HS-27A (cell line): ENCODE measurements around the gene TGFBR3.

Source experiments
- DNase-seq: peaks from one replicate; pipeline ENCODE4 v3.0.0-alpha.2; 2012; ENCODE audit warnings: low read depth, missing footprints

TGFBR3 gene

GRCh38 chr1:91777630-91778300 lies 108.2 kb downstream of the TGFBR3 start:
- DNase-seq = no peak

GRCh38 chr1:91777196-91777595 lies 108.8 kb downstream of the TGFBR3 start:
- no peak for DNase-seq

- no peak for DNase-seq
Measured at GRCh38 chr1:91776068-91776794, 109.7 kb downstream of the TGFBR3 start.

DNA sequence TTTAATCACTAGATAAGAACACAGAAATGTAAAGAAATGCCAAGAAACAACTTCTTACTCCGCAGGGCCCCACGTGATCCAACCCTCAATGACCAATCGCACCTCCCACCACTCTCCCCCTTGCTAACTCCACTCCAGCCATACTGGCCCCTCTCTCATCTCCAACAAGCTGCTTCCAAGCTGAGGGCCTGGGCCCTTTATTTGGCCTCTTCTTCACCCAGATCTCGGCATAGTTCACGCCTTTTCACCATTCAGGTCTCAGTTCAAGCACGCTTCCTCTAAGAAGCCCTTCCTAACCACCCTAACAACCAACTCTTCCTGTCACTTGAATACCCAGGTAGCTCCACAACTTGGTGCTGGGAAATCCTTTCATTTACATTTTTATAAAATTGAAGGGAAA lies 110.7 kb downstream of the TGFBR3 start:
- no peak for DNase-seq

DNA sequence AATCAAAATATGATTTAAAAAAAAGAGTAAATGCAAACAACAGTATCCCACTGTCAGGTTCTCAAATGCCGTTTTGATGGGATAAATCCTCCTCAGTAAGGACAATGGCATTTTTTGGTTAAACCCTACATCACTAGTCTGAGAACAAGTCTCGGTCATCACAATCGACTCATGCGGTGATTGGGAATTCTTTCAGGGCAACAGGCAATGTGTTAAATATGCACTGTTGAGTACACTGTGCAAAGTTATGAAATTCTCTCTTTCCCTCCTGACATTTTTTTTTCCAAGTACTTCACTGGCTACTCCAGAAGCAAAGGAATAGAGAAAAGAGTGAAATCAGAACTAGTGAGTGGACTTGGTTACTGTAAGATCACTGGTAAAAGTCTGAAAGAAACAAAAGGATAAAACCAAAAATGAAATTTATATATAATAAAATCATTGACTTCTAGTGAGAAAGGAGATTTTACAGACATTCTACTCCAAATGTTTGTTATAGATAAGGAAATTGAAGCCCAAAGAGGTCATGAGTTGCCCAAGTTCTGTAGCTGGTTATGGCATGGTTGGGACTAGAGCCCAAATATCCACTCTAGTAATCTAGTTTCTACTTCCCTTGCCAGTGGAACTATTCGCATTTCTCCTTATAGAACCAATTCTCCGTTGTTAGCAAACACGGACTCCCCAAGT lies 111.3 kb downstream of the TGFBR3 start:
- DNase-seq = no peak

DNA sequence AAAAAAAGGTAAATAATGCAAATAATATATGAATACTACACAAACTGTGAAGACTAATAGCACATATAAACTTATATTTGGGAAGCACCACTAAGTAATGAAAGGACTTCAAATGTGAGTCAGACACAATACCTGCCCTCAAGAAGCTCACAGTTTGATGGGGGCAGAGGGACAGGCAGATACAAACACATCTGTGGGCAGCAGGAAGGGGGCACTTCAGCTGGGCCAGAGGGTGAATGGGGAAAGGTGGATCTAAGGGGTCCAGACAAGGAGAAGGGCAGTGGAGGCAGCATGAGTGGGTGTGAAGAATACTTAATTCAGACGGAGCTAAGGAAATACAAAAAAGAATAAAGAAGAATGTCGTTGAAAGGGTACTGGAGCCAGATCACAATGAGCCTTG lies 114.2 kb downstream of the TGFBR3 start:
- no peak for DNase-seq

- no peak for DNase-seq
Measured at GRCh38 chr1:91770667-91771268, 115.2 kb downstream of the TGFBR3 start.

DNA sequence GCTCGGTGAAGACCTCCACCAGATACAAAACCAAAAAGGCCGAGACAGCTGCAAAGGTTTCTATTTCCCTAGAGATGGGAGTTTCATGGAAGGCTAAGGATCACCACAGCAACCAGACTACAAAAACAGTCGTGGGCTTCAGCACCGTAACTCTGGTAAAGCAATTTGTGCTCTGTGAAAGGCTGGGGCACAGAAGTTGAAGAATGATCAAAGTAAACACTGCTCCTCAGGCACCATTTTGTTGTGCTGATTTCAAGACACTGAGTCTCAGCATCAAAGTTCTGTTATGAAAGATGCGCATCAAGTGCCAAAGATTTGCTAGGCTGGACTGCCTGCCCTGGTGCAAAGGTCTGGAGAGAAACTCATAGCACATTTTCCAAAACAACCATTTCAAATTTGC lies 116.2 kb downstream of the TGFBR3 start:
- DNase-seq = no peak

DNA sequence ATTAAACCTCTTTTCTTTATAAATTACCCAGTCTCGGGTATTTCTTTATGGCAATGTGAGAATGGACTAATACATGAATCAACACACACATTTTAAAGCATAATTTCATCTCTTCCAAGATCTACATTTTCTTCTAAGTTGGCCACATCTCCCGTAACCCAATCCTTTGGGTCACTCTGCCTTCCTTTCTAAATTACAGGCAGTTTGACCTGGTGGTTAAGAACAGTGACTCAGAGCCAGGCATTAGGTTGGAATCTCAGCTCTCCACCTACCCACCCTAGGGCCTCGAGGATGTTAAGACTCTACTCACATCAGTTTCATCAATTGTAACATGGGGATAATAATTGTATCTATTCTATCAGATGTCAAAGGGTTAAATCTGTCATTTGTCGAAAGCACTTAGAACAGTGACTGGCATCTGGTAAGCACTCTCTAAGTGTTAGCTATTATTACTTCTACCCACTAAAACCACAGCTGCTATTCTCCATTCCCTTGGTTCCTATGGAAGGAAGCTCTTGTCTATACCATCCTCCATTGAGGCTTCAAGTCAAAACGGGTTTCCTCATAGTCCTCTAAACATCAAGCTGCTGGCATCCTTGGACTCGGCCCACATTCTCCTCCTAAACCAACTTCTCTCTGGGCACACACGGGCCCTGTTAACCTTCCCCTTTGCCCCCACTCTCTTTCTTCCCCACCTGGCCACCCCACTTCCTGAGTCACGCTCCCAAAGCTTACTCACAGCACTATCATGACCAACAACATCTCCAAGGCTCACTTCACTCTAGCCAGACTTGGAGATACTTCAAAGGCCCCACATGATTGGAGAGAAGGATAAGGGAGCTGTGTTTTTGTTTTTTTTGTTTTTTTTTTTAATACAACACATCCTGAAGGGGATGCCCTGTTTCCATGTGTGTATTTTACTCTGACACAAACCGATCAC lies 116.9 kb downstream of the TGFBR3 start:
- DNase-seq = peak; percentile 63

GRCh38 chr1:91768120-91768519 lies 117.8 kb downstream of the TGFBR3 start:
- no peak for DNase-seq

- DNase-seq = no peak
Measured at GRCh38 chr1:91766883-91767282, 119.1 kb downstream of the TGFBR3 start.

GRCh38 chr1:91765880-91766443 lies 120.0 kb downstream of the TGFBR3 start:
- no peak for DNase-seq

DNA sequence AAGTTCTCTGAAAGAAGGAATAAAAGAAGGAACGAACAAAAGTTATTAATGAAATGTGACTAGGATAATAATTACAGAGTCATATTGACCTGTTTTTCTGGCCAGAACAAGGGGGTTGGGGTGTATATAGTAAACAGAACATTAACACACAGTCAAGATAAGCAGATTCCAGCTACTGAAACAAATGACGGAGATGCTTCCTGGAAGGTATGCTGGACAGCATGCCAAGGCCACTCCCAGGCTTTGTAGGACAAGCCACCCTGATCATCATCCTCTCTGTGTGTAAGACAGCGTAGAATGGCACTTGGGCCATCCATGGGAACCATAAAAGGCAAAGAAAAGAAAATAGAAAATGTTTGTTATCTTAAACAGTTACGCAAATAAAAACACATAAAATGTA lies 120.7 kb downstream of the TGFBR3 start:
- DNase-seq = no peak

DNA sequence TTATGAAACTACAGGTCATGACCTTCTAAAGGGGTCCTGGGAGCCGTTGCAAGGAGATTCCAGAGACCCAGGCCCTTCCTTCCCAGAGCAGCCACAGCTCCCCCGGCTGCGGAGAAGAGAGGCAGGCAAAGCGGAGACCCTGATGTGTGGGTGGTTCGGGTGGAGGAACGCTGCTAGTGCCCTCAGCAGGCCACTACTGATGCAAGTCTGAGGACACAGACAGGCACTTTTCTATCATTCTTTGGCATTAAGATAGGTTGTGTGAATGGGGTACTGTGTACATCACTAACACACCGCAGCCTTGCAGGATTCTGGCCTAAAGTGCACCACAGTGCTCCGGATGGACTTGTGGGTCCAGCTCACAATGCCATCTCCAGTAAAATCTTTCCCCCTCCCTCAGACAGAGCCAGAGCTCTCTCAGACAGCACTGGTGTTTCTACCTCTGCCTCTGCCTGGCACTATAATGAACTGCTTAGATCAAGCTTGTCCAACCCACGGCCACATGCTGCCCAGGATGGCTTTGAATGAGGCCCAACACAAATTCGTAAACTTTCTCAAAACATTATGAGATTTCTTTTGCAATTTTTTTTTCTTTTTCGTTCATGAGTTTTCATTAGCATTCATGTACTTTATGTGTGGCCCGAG lies 121.4 kb downstream of the TGFBR3 start:
- no peak for DNase-seq

DNA sequence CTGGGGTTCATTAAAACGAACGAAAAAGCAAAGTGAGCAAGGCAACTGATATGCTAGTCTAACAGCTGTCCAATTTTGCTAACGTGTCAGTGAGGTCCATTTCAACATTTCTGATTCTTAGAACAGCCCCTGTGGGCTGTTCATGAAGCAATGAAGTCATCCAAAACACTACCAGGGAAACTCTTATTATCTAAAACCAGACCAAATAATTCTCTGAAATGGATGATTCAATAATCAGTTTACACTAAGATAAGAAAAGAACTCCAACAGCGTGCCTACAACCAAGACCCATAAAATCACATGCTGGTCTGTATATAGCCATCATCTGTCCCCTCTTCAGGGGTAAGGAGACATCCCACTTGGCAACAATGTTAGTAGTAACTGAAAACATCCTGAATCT lies 122.7 kb downstream of the TGFBR3 start:
- DNase-seq = no peak

DNA sequence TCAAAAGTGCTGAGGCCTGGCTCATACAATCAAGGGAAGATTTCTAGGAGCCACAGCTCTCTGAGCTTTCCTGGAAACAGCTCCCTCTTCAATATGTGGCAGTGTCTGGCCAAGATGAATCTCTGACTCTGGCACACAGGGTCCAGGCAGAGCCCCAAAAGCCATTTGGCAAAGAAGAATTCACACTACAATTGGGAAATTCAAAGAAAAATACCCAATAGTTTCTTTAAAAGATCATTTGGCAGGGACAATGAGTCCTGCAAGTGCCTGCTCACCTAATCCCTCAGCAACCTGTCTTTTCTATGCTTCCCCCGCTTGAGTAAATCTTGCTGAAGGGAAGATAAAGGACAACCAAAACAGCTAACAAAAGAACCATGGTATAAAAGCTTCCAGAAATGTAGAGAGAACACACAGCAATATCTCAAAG lies 124.6 kb downstream of the TGFBR3 start:
- DNase-seq = no peak

GRCh38 chr1:91760512-91760911 lies 125.4 kb downstream of the TGFBR3 start:
- DNase-seq = no peak

DNA sequence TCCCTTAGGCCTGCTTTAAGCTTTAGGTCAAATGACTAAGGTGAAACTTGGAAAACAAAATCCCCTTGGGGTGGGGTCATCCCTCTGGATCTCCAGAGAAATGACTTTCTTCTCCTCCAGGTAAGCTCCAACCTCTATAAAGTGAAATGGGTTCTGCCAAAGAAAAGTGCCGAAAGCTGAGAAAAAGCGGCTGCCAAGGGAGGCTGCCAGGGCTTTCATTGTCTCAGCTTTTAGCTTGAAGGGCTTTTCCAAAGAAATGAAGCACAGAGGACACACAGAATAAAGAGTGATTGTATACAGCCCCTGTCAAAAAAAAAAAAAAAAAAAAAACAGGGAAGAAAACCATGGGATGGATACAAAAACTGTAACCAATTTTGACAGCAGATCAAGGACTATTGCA lies 126.9 kb downstream of the TGFBR3 start:
- no peak for DNase-seq

DNA sequence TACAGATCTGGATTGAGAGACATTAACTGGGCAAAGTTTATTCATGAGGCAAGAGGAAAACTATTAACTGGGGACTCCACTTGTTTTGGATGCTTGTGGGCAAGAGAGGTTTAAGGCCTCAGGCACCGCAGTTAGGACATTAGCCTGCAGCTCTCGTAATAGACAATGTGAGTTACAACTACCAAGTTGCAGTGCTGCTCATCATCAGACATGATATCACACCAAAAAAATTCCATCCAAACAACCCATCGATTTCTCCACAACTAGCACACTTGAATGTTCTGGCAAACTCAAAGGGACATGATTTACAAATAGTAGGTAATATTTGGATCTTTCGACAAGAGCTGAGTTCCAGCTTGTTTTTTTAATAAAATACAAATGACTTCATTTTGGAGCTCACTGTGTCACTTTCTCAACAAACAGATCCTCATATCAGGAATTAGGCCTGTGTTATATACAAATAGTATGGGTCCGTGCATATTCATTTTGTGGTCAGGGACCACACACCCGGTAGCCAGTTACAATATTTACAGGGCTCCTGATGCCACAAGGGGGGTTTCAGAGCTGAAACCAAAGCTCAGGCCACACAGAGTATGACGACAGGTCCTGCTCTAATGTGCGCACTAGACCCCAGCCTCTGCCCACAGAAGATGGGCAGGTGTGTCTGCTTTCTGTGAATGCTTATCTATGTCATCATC lies 128.0 kb downstream of the TGFBR3 start:
- no peak for DNase-seq

GRCh38 chr1:91755702-91756287 lies 130.2 kb downstream of the TGFBR3 start:
- DNase-seq = no peak
